Lung (tissue), 12 donors: ENCODE data around the gene SCMH1. TPM values are rescaled to one million over a fixed set of nuclear protein-coding genes. Genes with fewer than 3 reads are reported as not detected.

Experiments used
- ATAC-seq: fragments of 200-7000 bp; cut with Tn5 transposase; one replicate; pipeline ENCODE4 v1.9.1; 2020; ENCODE audit warnings: moderate number of reproducible peaks; ENCODE audit not compliant: insufficient read depth, low FRiP score
- DNase-seq, 3 donors: peaks; one replicate each; pipeline ENCODE4 v3.0.0-alpha.2; 2013 to 2017
- H3K27ac ChIP-seq, 2 donors: one replicate each; pipeline ENCODE4 v1.5.1; 2013; ENCODE audit warnings: mild to moderate bottlenecking in 2 of 2, moderate library complexity in 2 of 2, control low read depth in 1 of 2, inconsistent platforms in 1 of 2, low read depth in 1 of 2, low read length in 1 of 2
- H3K27me3 ChIP-seq, 3 donors: one replicate each; pipeline ENCODE4 v1.5.1; 2013; ENCODE audit warnings: low read length in 2 of 3; ENCODE audit not compliant: control insufficient read depth in 3 of 3, insufficient read depth in 3 of 3
- H3K36me3 ChIP-seq, 4 donors: one replicate each; pipeline ENCODE4 v1.5.1; 2013; ENCODE audit warnings: low read length in 4 of 4, mild to moderate bottlenecking in 1 of 4, moderate library complexity in 1 of 4; ENCODE audit not compliant: control insufficient read depth in 4 of 4, insufficient read depth in 4 of 4
- H3K4me1 ChIP-seq, 5 donors: one replicate each; pipeline ENCODE4 v1.5.1; 2013; ENCODE audit warnings: low read length in 5 of 5, mild to moderate bottlenecking in 2 of 5, moderate library complexity in 1 of 5; ENCODE audit not compliant: control insufficient read depth in 5 of 5, insufficient read depth in 5 of 5
- H3K4me3 ChIP-seq: one replicate; pipeline ENCODE4 v1.5.1; 2013; ENCODE audit warnings: mild to moderate bottlenecking, control low read depth, moderate library complexity
- H3K9ac ChIP-seq, 2 donors: one replicate each; pipeline ENCODE4 v1.5.1; 2013; ENCODE audit warnings: low read length in 2 of 2, control low read depth in 1 of 2; ENCODE audit not compliant: insufficient read depth in 1 of 2
- H3K9me3 ChIP-seq, 4 donors: one replicate each; pipeline ENCODE4 v1.5.1; 2013; ENCODE audit warnings: low read length in 3 of 4, mild to moderate bottlenecking in 1 of 4, moderate library complexity in 1 of 4; ENCODE audit not compliant: control insufficient read depth in 4 of 4, insufficient read depth in 3 of 4
- WGBS, 2 donors: extraction: QIAGEN DNeasy Blood & Tissue Kit; methylation state at CpG; one replicate each; pipeline ENCODE4 v1.1.7; 2013; 5-methylcytosine and 5-hydroxymethylcytosine counted together
- polyA plus RNA-seq, 2 donors: library from polyadenylated mRNA; stranded (reverse); fragments of 200-250 nt; gene quantifications; one replicate each; pipeline ENCODE4 v1.2.1, GENCODE V29; 2013
- total RNA-seq, 2 donors: library from RNA; depleted of rRNA in 1 of 2; stranded (reverse); fragments of >200 nt in 1 of 2; gene quantifications; one replicate each; pipeline ENCODE4 v1.2.1, GENCODE V29; 2014 to 2021
- TF ChIP-seq, protein P1 (sequence below): IDR thresholded peaks from 2 replicates; pipeline ENCODE4 v1.5.1; 2012; ENCODE audit warnings: mild to moderate bottlenecking; ENCODE audit errors: control extremely low read depth, extremely low read depth
- donor health status: control.
- donor health status: control.
- donor health status: Bipolar disorder and iron deficiency.
- donor health status: healthy.
- donor health status: DM: yes; HTN: yes; CAD: no.

SCMH1 gene
- total and polyA plus RNA-seq, 4 donors: 20.7 to 43.5 (median 28.8) TPM

GRCh38 chr1:41261926-41262618 lies 20.0 kb upstream of the SCMH1 start:
- no peak for ATAC-seq

DNA sequence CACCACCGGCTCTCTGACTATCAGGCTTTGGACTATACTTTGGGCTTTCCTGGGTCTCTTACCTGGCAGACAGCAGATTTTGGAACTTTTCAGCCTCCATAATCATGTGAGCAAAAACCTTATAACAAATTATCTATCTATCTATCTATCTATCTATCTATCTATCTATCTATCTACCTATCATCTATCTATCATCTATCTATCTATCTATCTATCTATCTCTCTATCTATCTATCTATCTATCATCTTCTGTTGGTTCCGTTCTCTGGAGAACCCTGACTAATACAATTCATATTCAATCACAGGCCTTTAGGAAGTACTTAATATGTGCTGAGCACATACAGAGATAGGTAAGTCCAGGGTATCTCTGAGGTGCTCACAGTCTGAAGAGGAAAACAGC lies 18.7 kb upstream of the SCMH1 start:
- 91 to 98% methylated on average over 2 of the region's 2 CpGs for WGBS, 2 donors
- TF ChIP-seq, protein P1, sequence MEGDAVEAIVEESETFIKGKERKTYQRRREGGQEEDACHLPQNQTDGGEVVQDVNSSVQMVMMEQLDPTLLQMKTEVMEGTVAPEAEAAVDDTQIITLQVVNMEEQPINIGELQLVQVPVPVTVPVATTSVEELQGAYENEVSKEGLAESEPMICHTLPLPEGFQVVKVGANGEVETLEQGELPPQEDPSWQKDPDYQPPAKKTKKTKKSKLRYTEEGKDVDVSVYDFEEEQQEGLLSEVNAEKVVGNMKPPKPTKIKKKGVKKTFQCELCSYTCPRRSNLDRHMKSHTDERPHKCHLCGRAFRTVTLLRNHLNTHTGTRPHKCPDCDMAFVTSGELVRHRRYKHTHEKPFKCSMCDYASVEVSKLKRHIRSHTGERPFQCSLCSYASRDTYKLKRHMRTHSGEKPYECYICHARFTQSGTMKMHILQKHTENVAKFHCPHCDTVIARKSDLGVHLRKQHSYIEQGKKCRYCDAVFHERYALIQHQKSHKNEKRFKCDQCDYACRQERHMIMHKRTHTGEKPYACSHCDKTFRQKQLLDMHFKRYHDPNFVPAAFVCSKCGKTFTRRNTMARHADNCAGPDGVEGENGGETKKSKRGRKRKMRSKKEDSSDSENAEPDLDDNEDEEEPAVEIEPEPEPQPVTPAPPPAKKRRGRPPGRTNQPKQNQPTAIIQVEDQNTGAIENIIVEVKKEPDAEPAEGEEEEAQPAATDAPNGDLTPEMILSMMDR: no peak
- DNase-seq (no peak), ATAC-seq (no peak)
- peaks cover 0 to 4% (median 0%) of the 10 kb centered on the region in 5 donors for H3K4me1 ChIP-seq
- no peak overlapping the region for H3K9ac ChIP-seq
- H3K36me3 ChIP-seq: no peaks in the 10 kb centered on the region
- H3K27ac ChIP-seq: no peak overlapping the region
- no peak overlapping the region for H3K4me3 ChIP-seq
- H3K9me3 ChIP-seq: no peaks in the 10 kb centered on the region
- no peaks in the 10 kb centered on the region for H3K27me3 ChIP-seq

More at GRCh38 chr1:41261926-41262618, 20.0 kb upstream of the SCMH1 start:
- Histone ChIP-seq H3K27me3 (no peaks in the 10 kb centered on the region), H3K9me3 (no peaks in the 10 kb centered on the region), H3K4me3 (no peak overlapping the region), H3K27ac (no peak overlapping the region), H3K36me3 (no peaks in the 10 kb centered on the region), H3K9ac (no peak overlapping the region), H3K4me1 (peaks cover 0 to 4% (median 0%) of the 10 kb centered on the region in 5 donors)
- TF ChIP-seq, protein P1: no peak
- WGBS, 2 donors: 78 to 95% methylated on average over 3 of the region's 3 CpGs
- no peak for DNase-seq

DNA sequence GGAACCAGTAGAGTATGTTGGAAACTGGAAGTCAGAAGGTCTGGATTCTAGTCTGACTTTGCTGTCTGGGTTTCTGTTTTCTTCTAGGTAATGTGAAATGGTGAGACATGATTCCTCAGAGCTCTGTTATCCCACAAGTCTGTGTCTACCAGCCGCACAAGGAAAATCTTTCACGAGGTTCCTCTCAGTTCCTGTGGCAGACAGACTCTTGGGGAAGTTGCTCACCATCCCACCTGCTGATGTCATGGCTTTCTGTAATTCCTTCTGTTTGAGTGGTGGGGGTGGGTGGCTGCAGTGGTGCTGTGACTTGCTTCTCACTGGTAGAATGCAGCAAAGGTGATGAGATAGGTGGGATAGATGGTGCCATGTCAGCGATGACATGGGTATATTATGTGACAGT lies 17.1 kb upstream of the SCMH1 start:
- Histone ChIP-seq H3K9ac (no peak overlapping the region), H3K4me1 (peaks cover 0 to 4% (median 0%) of the 10 kb centered on the region in 5 donors)

More for the DNA sequence above, 17.1 kb upstream of the SCMH1 start:
- 83 to 91% methylated on average over 3 of the region's 3 CpGs for WGBS, 2 donors
- no peaks in the 10 kb centered on the region for H3K27me3 ChIP-seq
- DNase-seq (no peak), ATAC-seq (no peak)
- H3K4me3 ChIP-seq: no peak overlapping the region
- TF ChIP-seq, protein P1: no peak
- no peaks in the 10 kb centered on the region for H3K36me3 ChIP-seq
- no peaks in the 10 kb centered on the region for H3K9me3 ChIP-seq
- no peak overlapping the region for H3K27ac ChIP-seq
